T-cell (primary cell): ENCODE measurements around the gene PLBD2. TPM values are rescaled to one million over a fixed set of nuclear protein-coding genes. Genes with fewer than 3 reads are reported as not detected.

Source experiments
- ATAC-seq, 4 experiments: fragments of 200-7000 bp in 3 of 4; fragments of 150-1000 bp in 1 of 4; cut with Tn5 transposase; replicated peaks in 1 of 4; 1 replicate in 3 of 4; 2 replicates in 1 of 4; pipeline ENCODE4 v1.10.0; 2021; ENCODE audit warnings: moderate library complexity in 3 of 4, mild to moderate bottlenecking in 2 of 4, moderate number of reproducible peaks in 1 of 4
- CTCF ChIA-PET, 2 donors: fragments of 300-600 bp; sonication (Branson Sonifier 250); formaldehyde crosslinking; loops; one replicate each; lab custom pipeline; 2022; ENCODE audit warnings: antibody characterized with exemption in 2 of 2; lab: Charles Lee
- POLR2A ChIA-PET, 2 donors: fragments of 300-600 bp; sonication (Branson Sonifier 250); formaldehyde crosslinking; loops; one replicate each; lab custom pipeline; 2022; ENCODE audit warnings: antibody characterized with exemption in 2 of 2; lab: Charles Lee
- DNase-seq, 35 experiments: peaks; one replicate each; pipeline versions ENCODE4 v3.0.0 to v3.0.0-alpha.2; 2013 to 2023
- H3K27ac ChIP-seq: one replicate; pipeline ENCODE4 v1.5.1; 2013; ENCODE audit warnings: low read length
- H3K27me3 ChIP-seq, 2 experiments: replicated peaks in 1 of 2; 1 replicate in 1 of 2; 2 replicates in 1 of 2; pipeline versions ENCODE4 v1.6.1 to v1.7.0; 2013; ENCODE audit warnings: low read length in 1 of 2, mixed read lengths in 1 of 2; ENCODE audit not compliant: control insufficient read depth in 2 of 2, insufficient read depth in 2 of 2; ENCODE audit errors: extremely low read depth in 1 of 2
- H3K36me3 ChIP-seq, 2 donors: 1 replicate in 1 of 2; 2 replicates in 1 of 2; pipeline versions ENCODE4 v1.6.1 to v1.7.0; 2013; ENCODE audit warnings: low read length in 1 of 2; ENCODE audit not compliant: control insufficient read depth in 2 of 2, insufficient read depth in 1 of 2; ENCODE audit errors: extremely low read depth in 1 of 2
- H3K4me1 ChIP-seq, 2 experiments: 1 replicate in 1 of 2; 2 replicates in 1 of 2; pipeline versions ENCODE4 v1.6.1 to v1.7.0; 2013; ENCODE audit warnings: low read length in 2 of 2, mixed read lengths in 1 of 2; ENCODE audit not compliant: insufficient read depth in 2 of 2, control insufficient read depth in 1 of 2; ENCODE audit errors: extremely low read depth in 1 of 2
- H3K4me3 ChIP-seq, 2 donors: 1 replicate in 1 of 2; 2 replicates in 1 of 2; pipeline versions ENCODE4 v1.5.1 to v1.7.0; 2013; ENCODE audit warnings: mild to moderate bottlenecking in 2 of 2, low read length in 1 of 2, moderate library complexity in 1 of 2; ENCODE audit not compliant: control insufficient read depth in 1 of 2; ENCODE audit errors: extremely low read depth in 1 of 2
- H3K9me3 ChIP-seq: 2 replicates; pipeline ENCODE4 v1.7.0; 2013
- H3K27ac Mint-ChIP-seq, 2 donors: one replicate each; pipeline ENCODE4 v1.8.0; 2020 to 2021; ENCODE audit warnings: mild to moderate bottlenecking in 2 of 2, mixed read lengths in 2 of 2
- H3K27me3 Mint-ChIP-seq, 2 donors: one replicate each; pipeline ENCODE4 v1.8.0; 2021 to 2022; ENCODE audit warnings: mixed read lengths in 2 of 2
- H3K36me3 Mint-ChIP-seq: one replicate; pipeline ENCODE4 v1.8.0; 2021; ENCODE audit warnings: mixed read lengths
- H3K4me1 Mint-ChIP-seq, 3 donors: one replicate each; pipeline ENCODE4 v1.8.0; 2020 to 2022; ENCODE audit warnings: mixed read lengths in 3 of 3, mild to moderate bottlenecking in 1 of 3
- H3K4me3 Mint-ChIP-seq, 3 donors: one replicate each; pipeline ENCODE4 v1.8.0; 2020 to 2022; ENCODE audit warnings: mild to moderate bottlenecking in 3 of 3, mixed read lengths in 3 of 3, moderate library complexity in 3 of 3
- H3K9me3 Mint-ChIP-seq, 3 donors: one replicate each; pipeline ENCODE4 v1.8.0; 2020 to 2022; ENCODE audit warnings: mixed read lengths in 3 of 3
- WGBS: methylation state at CpG from one replicate; pipeline ENCODE4 v1.1.5; 2013; ENCODE audit warnings: missing lambda C conversion rate; ENCODE audit not compliant: insufficient coverage; 5-methylcytosine and 5-hydroxymethylcytosine counted together
- total RNA-seq, 35 experiments: library from RNA in 6 of 35; stranded (reverse) in 6 of 35; fragments of 120-200 nt in 1 of 35; gene quantifications; one replicate each; pipeline versions ENCODE4 v1.2.1 to v1.2.4 and lab custom pipeline; 2013 to 2026

The PLBD2 gene
- total RNA-seq, 5 donors from 2014 or later (not counting 1 experiment from before 2014, with no cell fraction given): 14.1 to 19.0 (median 15.1) TPM

DNA sequence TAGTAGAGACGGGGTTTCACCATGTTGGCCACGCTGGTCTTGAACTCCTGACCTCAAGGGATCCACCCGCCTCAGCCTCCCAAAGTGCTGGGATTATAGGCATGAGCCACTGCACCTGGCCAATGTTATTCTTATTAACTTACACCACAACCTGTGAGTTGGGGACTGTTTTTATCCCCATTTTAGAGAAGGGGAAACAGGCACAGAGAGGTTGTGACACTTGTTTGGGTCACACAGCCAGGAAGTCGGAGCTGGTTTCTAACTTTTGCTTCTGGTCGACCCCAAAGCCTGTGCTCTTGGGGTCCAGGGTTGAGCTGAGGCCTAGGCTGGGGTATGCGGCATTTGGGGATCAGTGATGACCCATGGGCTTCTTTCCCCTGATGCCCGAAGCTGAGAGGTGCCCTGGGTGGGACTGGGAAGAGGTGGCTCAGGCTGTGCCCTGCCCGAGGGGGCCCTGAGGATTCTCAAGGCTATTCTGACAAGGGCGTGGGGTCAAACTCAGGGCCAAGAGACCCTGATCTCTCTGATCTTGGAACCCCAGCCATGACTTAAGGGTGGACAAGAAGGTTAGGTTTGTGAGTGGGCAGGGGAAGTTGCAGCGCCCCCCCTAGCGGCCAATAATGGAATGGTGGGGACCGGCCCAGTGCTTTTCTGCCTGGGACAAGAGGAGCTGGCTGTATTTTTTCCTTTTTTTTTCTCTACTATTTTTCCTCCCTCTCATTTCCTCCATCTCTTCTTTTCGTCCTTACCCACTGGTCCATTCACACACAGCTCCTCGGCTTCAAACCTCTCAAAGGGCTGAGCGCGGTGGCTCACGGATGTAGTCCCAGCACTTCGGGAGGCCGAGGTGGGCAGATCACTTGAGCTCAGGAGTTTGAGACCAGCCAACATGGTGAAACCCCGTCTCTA lies 66.8 kb downstream of the PLBD2 start:
- Mint-ChIP-seq H3K27me3 (peaks cover 4 to 28% of the 10 kb centered on the region in 2 donors), H3K36me3 (no peaks in the 10 kb centered on the region), H3K4me3 (no peak overlapping the region), H3K27ac (no peak overlapping the region), H3K9me3 (no peaks in the 10 kb centered on the region), H3K4me1 (peaks cover 0 to 4% (median 0%) of the 10 kb centered on the region in 3 donors)
- ChIA-PET CTCF (interaction anchor here (0.6 to 1.3 kb wide), 5 partner anchors 15 to 432 kb away, joined by 3 to 6 read pairs (median 3); no protein-coding TSS in a partner anchor), POLR2A (no interaction called here)
- Histone ChIP-seq H3K27ac (no peak overlapping the region), H3K4me1 (peaks cover 0 to 3% of the 10 kb centered on the region in 2 experiments), H3K4me3 (no peak overlapping the region), H3K9me3 (no peaks in the 10 kb centered on the region), H3K36me3 (no peaks in the 10 kb centered on the region), H3K27me3 (peaks cover 0 to 36% of the 10 kb centered on the region in 2 experiments)
- WGBS: 74% methylated on average over 14 of the region's 20 CpGs
- ATAC-seq (peak in 2 of 4 experiments; percentile 32 to 43), DNase-seq (peak in 26 of 35 experiments; percentile 7 to 60 (median 36))

DNA sequence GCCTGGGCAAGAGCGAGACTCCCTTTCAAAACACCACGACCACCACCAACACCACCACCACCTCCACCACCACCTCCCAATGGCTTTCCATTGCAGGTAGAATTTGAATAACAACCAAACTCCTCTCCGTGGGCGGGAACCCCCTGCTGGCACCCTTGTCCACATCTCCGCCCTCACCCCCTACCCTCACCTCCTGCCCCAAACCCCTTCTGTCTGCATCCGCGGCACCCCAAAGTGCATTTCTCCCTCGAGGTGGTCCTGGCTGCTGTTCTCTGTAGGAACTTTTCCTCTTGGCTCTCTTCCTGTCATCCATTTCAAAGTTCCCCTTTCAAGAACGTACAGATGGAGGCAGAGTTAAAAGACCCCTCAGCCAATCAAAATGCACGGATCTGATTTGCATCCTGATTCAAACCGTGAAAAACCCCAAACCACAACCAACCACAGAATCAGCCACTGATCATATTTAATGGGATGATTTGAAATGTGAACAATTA lies 67.6 kb downstream of the PLBD2 start:
- Mint-ChIP-seq H3K36me3 (no peaks in the 10 kb centered on the region), H3K4me1 (peaks cover 0 to 4% (median 0%) of the 10 kb centered on the region in 3 donors), H3K9me3 (no peaks in the 10 kb centered on the region), H3K27ac (no peak overlapping the region), H3K4me3 (no peak overlapping the region), H3K27me3 (peaks cover 9 to 28% of the 10 kb centered on the region in 2 donors)
- ChIA-PET CTCF (interaction anchor here (0.6 to 1.3 kb wide), 4 partner anchors 16 to 116 kb away, joined by 3 to 6 read pairs (median 4); no protein-coding TSS in a partner anchor), POLR2A (no interaction called here)
- H3K27me3 ChIP-seq: peaks cover 0 to 36% of the 10 kb centered on the region in 2 experiments
- H3K9me3 ChIP-seq: no peaks in the 10 kb centered on the region
- DNase-seq (no peak), ATAC-seq (no peak)
- H3K4me3 ChIP-seq: no peak overlapping the region
- no peak overlapping the region for H3K27ac ChIP-seq
- H3K4me1 ChIP-seq: peaks cover 0 to 3% of the 10 kb centered on the region in 2 experiments
- 64% methylated on average over 8 of the region's 11 CpGs for WGBS
- no peaks in the 10 kb centered on the region for H3K36me3 ChIP-seq

GRCh38 chr12:113427882-113428281 lies 69.5 kb downstream of the PLBD2 start:
- H3K4me3 ChIP-seq: no peak overlapping the region
- H3K4me3 Mint-ChIP-seq: no peak overlapping the region
- 77% methylated on average over 6 of the region's 9 CpGs for WGBS
- H3K9me3 Mint-ChIP-seq: no peaks in the 10 kb centered on the region
- POLR2A ChIA-PET: no interaction called here
- peaks cover 11 to 28% of the 10 kb centered on the region in 2 donors for H3K27me3 Mint-ChIP-seq
- H3K4me1 Mint-ChIP-seq: no peaks in the 10 kb centered on the region
- H3K27ac ChIP-seq: no peak overlapping the region
- H3K27ac Mint-ChIP-seq: no peak overlapping the region
- peaks cover 0 to 27% of the 10 kb centered on the region in 2 experiments for H3K27me3 ChIP-seq
- H3K9me3 ChIP-seq: no peaks in the 10 kb centered on the region
- H3K36me3 Mint-ChIP-seq: no peaks in the 10 kb centered on the region
- ATAC-seq (no peak), DNase-seq (no peak)
- H3K36me3 ChIP-seq: no peaks in the 10 kb centered on the region
- no peaks in the 10 kb centered on the region for H3K4me1 ChIP-seq
- CTCF ChIA-PET: no interaction called here

DNA sequence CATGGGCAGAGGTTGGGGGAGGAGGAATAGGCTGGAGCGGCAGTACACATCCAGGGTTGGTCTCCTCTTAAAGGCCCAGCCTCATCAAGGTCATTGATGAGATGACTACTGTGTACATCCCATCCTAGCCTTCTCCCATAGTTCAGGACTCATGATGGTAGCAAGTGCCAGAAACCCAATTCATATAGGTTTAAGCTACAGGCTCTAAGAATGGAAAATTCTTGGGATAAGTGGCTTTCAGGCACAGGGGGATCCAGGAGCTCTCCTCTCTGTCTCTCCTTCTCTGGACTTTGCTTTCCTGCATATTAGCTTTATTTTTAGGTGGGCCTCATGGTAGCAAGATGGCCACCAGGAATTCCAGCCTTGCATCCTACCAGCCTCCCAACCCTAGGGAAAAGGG lies 70.1 kb downstream of the PLBD2 start:
- ATAC-seq (no peak), DNase-seq (no peak)
- H3K36me3 ChIP-seq: no peaks in the 10 kb centered on the region
- no peaks in the 10 kb centered on the region for H3K9me3 ChIP-seq
- H3K27me3 Mint-ChIP-seq: peaks cover 11 to 32% of the 10 kb centered on the region in 2 donors
- H3K4me1 Mint-ChIP-seq: no peaks in the 10 kb centered on the region
- no peak overlapping the region for H3K4me3 Mint-ChIP-seq
- H3K36me3 Mint-ChIP-seq: no peaks in the 10 kb centered on the region
- POLR2A ChIA-PET: no interaction called here
- CTCF ChIA-PET: interaction anchor here in 1 of 2 donors (0.7 kb wide), 2 partner anchors 29 to 206 kb away, joined by 3 to 4 read pairs; no protein-coding TSS in a partner anchor
- no peak overlapping the region for H3K27ac Mint-ChIP-seq
- WGBS: no CpG with 5 or more reads among the region's 1 CpG
- H3K27me3 ChIP-seq: peaks cover 0 to 28% of the 10 kb centered on the region in 2 experiments
- no peaks in the 10 kb centered on the region for H3K4me1 ChIP-seq
- no peaks in the 10 kb centered on the region for H3K9me3 Mint-ChIP-seq
- H3K4me3 ChIP-seq: no peak overlapping the region
- H3K27ac ChIP-seq: no peak overlapping the region

GRCh38 chr12:113432986-113433385 lies 74.6 kb downstream of the PLBD2 start:
- ChIA-PET CTCF (no interaction called here), POLR2A (no interaction called here)
- no peaks in the 10 kb centered on the region for H3K4me1 ChIP-seq
- H3K9me3 Mint-ChIP-seq: no peaks in the 10 kb centered on the region
- ATAC-seq (no peak), DNase-seq (no peak)
- no peaks in the 10 kb centered on the region for H3K4me1 Mint-ChIP-seq
- no peak overlapping the region for H3K4me3 ChIP-seq
- peaks cover 11 to 24% of the 10 kb centered on the region in 2 donors for H3K27me3 Mint-ChIP-seq
- no peaks in the 10 kb centered on the region for H3K9me3 ChIP-seq
- peaks cover 0 to 33% of the 10 kb centered on the region in 2 experiments for H3K27me3 ChIP-seq
- H3K36me3 Mint-ChIP-seq: no peaks in the 10 kb centered on the region
- H3K27ac Mint-ChIP-seq: no peak overlapping the region
- H3K4me3 Mint-ChIP-seq: no peak overlapping the region
- H3K27ac ChIP-seq: no peak overlapping the region
- no peaks in the 10 kb centered on the region for H3K36me3 ChIP-seq

GRCh38 chr12:113435367-113435766 lies 77.0 kb downstream of the PLBD2 start:
- no peak overlapping the region for H3K27ac Mint-ChIP-seq
- ATAC-seq (no peak), DNase-seq (no peak)
- POLR2A ChIA-PET: no interaction called here
- no peaks in the 10 kb centered on the region for H3K36me3 Mint-ChIP-seq
- Histone ChIP-seq H3K27ac (no peak overlapping the region), H3K4me3 (no peak overlapping the region), H3K4me1 (no peaks in the 10 kb centered on the region), H3K27me3 (peaks cover 0 to 35% of the 10 kb centered on the region in 2 experiments), H3K9me3 (no peaks in the 10 kb centered on the region), H3K36me3 (no peaks in the 10 kb centered on the region)
- WGBS: 86% methylated on average over 3 of the region's 5 CpGs
- CTCF ChIA-PET: no interaction called here
- H3K4me1 Mint-ChIP-seq: no peaks in the 10 kb centered on the region
- no peaks in the 10 kb centered on the region for H3K9me3 Mint-ChIP-seq
- H3K4me3 Mint-ChIP-seq: no peak overlapping the region
- peaks cover 11 to 16% of the 10 kb centered on the region in 2 donors for H3K27me3 Mint-ChIP-seq
